Gastrocnemius medialis (tissue), 4 donors: ENCODE data around the gene STAT6. TPM values are rescaled to one million over a fixed set of nuclear protein-coding genes. Genes with fewer than 3 reads are reported as not detected.

ENCODE experiments used
- ATAC-seq, 2 donors: fragments of 150-250 bp; one replicate each; pipeline ENCODE4 v1.9.1; 2016
- DNase-seq, 2 donors: peaks; one replicate each; pipeline ENCODE4 v3.0.0-alpha.2; 2019
- H3K27ac ChIP-seq, 4 donors: fragments of 200-600 bp; sonication (generic); 1 replicate in 1 of 4; 2 replicates in 3 of 4; pipeline ENCODE4 v1.5.1; 2016 to 2018; ENCODE audit warnings: mild to moderate bottlenecking in 2 of 4, moderate library complexity in 1 of 4
- H3K27me3 ChIP-seq, 3 donors: fragments of 200-600 bp; sonication (generic) in 2 of 3; 1 replicate in 1 of 3; 2 replicates in 2 of 3; pipeline versions ENCODE4 v1.5.1 to v1.6.0; 2016 to 2019; ENCODE audit warnings: mild to moderate bottlenecking in 1 of 3, moderate library complexity in 1 of 3
- H3K36me3 ChIP-seq, 2 donors: fragments of 200-600 bp; sonication (generic) in 1 of 2; one replicate each; pipeline ENCODE4 v1.5.1; 2017 to 2018
- H3K4me1 ChIP-seq, 2 donors: fragments of 200-600 bp; sonication (generic) in 1 of 2; one replicate each; pipeline ENCODE4 v1.5.1; 2016 to 2017; ENCODE audit warnings: mild to moderate bottlenecking in 2 of 2
- H3K4me3 ChIP-seq, 4 donors: fragments of 200-600 bp; sonication (generic) in 3 of 4; 1 replicate in 1 of 4; 2 replicates in 3 of 4; pipeline ENCODE4 v1.5.1; 2016 to 2019; ENCODE audit warnings: mild to moderate bottlenecking in 2 of 4
- H3K9me3 ChIP-seq, 3 donors: fragments of 200-600 bp; sonication (generic) in 2 of 3; 1 replicate in 1 of 3; 2 replicates in 2 of 3; pipeline ENCODE4 v1.5.1; 2016 to 2019
- POLR2A ChIP-seq, 2 donors: fragments of 450-650 bp; IDR thresholded peaks; one replicate each; pipeline ENCODE4 v1.6.1; 2017; ENCODE audit warnings: antibody characterized with exemption in 2 of 2, mild to moderate bottlenecking in 2 of 2, moderate library complexity in 2 of 2
- in situ Hi-C, 4 donors: fragments of 200-750 bp; cut with MboI; loops; one replicate each; pipeline versions ENCODE4 v1.15.0 to v1.8.0; 2017; ENCODE audit warnings: low sequenced_read_pairs in 4 of 4
- intact Hi-C: fragments of 100-400 bp; cut with DNase I; formaldehyde crosslinking; loops from one replicate; pipeline ENCODE4 v1.15.1; 2023; ENCODE audit warnings: low total_unique reads
- total RNA-seq, 4 donors: library from RNA; depleted of rRNA; stranded (reverse); fragments of >200 nt; gene quantifications; one replicate each; pipeline versions ENCODE4 v1.1.0 to v1.2.3, GENCODE V29; 2016
- TF ChIP-seq, protein P1 (sequence below), 5 experiments: fragments of 450-650 bp in 3 of 5; fragments of 200-600 bp in 2 of 5; sonication (generic) in 2 of 5; IDR thresholded peaks in 4 of 5; conservative IDR thresholded peaks in 1 of 5; 1 replicate in 4 of 5; 2 replicates in 1 of 5; pipeline ENCODE4 v1.5.1; 2016 to 2019; ENCODE audit warnings: antibody characterized with exemption in 5 of 5, mild to moderate bottlenecking in 3 of 5, moderate library complexity in 3 of 5

STAT6 gene
- total RNA-seq, 4 donors from 2014 or later: 12.5 to 17.4 (median 14.4) TPM

DNA sequence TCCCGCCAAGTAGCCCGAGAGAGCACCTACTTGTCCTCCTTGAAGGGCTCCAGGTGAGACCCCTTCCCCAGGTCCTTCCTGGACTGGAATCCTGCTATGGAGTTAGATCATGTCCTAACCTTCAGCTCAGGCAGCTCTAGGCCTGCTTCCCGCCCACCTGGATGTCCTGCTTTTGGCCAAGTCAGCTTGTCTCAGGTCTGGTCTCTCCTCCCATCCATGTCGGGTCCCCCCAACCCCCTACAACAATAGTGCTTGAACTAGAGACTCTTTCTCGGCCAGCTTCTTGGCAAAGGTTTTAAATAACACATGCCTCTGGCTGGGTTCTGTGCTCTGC is 18.7 kb downstream of the STAT6 start:
- TF ChIP-seq, protein P1, sequence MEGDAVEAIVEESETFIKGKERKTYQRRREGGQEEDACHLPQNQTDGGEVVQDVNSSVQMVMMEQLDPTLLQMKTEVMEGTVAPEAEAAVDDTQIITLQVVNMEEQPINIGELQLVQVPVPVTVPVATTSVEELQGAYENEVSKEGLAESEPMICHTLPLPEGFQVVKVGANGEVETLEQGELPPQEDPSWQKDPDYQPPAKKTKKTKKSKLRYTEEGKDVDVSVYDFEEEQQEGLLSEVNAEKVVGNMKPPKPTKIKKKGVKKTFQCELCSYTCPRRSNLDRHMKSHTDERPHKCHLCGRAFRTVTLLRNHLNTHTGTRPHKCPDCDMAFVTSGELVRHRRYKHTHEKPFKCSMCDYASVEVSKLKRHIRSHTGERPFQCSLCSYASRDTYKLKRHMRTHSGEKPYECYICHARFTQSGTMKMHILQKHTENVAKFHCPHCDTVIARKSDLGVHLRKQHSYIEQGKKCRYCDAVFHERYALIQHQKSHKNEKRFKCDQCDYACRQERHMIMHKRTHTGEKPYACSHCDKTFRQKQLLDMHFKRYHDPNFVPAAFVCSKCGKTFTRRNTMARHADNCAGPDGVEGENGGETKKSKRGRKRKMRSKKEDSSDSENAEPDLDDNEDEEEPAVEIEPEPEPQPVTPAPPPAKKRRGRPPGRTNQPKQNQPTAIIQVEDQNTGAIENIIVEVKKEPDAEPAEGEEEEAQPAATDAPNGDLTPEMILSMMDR (IDR thresholded peaks at IDR 0.05 in 4 of 5, conservative IDR thresholded peaks at IDR 0.05 in 1 of 5): no peak
- TF ChIP-seq POLR2A (IDR thresholded peaks at IDR 0.05): no peak
- Histone ChIP-seq H3K27ac (peak overlapping the region in 1 of 4 donors; percentile 8), H3K4me1 (peaks cover 0 to 31% of the 10 kb centered on the region in 2 donors), H3K36me3 (peaks cover 0 to 12% of the 10 kb centered on the region in 2 donors), H3K9me3 (no peaks in the 10 kb centered on the region), H3K4me3 (no peak overlapping the region), H3K27me3 (no peaks in the 10 kb centered on the region)
- in situ Hi-C loops: no loop called here
- ATAC-seq (no peak), DNase-seq (no peak)
- intact Hi-C loops: no loop called here

- peak overlapping the region in 2 of 4 donors; percentile 8 to 22 for H3K27ac ChIP-seq
- no peak for DNase-seq
- intact Hi-C loops: loop anchor here (2.0 kb wide), 1 partner anchor 23 kb away; no protein-coding TSS in a partner anchor
- no peaks in the 10 kb centered on the region for H3K27me3 ChIP-seq
- H3K4me3 ChIP-seq: no peak overlapping the region
- TF ChIP-seq POLR2A (IDR thresholded peaks at IDR 0.05): no peak
- TF ChIP-seq, protein P1 (IDR thresholded peaks at IDR 0.05 in 4 of 5, conservative IDR thresholded peaks at IDR 0.05 in 1 of 5): no peak
- no peak for ATAC-seq
- peaks cover 0 to 33% of the 10 kb centered on the region in 2 donors for H3K4me1 ChIP-seq
- no peaks in the 10 kb centered on the region for H3K9me3 ChIP-seq
- in situ Hi-C loops: no loop called here
- H3K36me3 ChIP-seq: peaks cover 0 to 12% of the 10 kb centered on the region in 2 donors
Measured at GRCh38 chr12:57091638-57092528, 19.3 kb downstream of the STAT6 start.

- peak overlapping the region in 3 of 4 donors; percentile 82 to 95 (median 94) for H3K27ac ChIP-seq
Measured at GRCh38 chr12:57090924-57091637, 20.1 kb downstream of the STAT6 start.

DNA sequence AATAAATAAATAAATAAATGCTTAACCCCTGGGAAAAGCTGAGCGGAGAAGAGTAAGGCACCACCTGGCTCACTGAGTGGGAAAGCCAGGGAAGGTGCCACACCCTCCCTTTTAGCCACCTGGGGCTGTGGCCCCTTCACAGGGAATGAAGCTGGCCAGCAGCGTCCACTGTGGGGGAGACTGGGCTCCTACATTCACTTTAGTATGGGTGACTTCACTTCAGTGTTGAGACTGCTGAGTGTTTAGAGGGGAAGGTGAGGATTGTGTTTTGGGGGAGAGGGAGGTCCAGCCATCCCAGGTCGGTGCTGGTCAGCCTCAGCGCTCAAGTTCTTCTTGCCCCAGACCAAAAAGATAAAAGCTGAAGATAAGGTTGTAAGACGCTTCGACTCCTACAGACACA is 20.7 kb downstream of the STAT6 start:
- H3K27me3 ChIP-seq: no peaks in the 10 kb centered on the region
- H3K36me3 ChIP-seq: peaks cover 0 to 12% of the 10 kb centered on the region in 2 donors
- H3K4me3 ChIP-seq: peak overlapping the region; percentile 84 to 87 (median 85)
- in situ Hi-C loops: no loop called here
- TF ChIP-seq POLR2A (IDR thresholded peaks at IDR 0.05): no peak
- TF ChIP-seq, protein P1 (IDR thresholded peaks at IDR 0.05 in 4 of 5, conservative IDR thresholded peaks at IDR 0.05 in 1 of 5): no peak
- intact Hi-C loops: loop anchor here (2.0 kb wide), 1 partner anchor 22 kb away; no protein-coding TSS in a partner anchor
- no peak for DNase-seq
- peak overlapping the region; percentile 82 to 97 (median 94) for H3K27ac ChIP-seq
- ATAC-seq: no peak
- no peaks in the 10 kb centered on the region for H3K9me3 ChIP-seq
- peaks cover 0 to 33% of the 10 kb centered on the region in 2 donors for H3K4me1 ChIP-seq

More at GRCh38 chr12:57090924-57091637, 20.1 kb downstream of the STAT6 start:
- ATAC-seq: no peak
- peak overlapping the region in 2 of 4 donors; percentile 9 to 85 for H3K4me3 ChIP-seq
- H3K9me3 ChIP-seq: no peaks in the 10 kb centered on the region
- intact Hi-C loops (loop anchor here (2.0 kb wide), 1 partner anchor 22 kb away; no protein-coding TSS in a partner anchor), in situ Hi-C loops (no loop called here)
- peaks cover 0 to 33% of the 10 kb centered on the region in 2 donors for H3K4me1 ChIP-seq
- DNase-seq: no peak
- TF ChIP-seq POLR2A (IDR thresholded peaks at IDR 0.05): no peak
- TF ChIP-seq, protein P1 (IDR thresholded peaks at IDR 0.05 in 4 of 5, conservative IDR thresholded peaks at IDR 0.05 in 1 of 5): no peak
- H3K27me3 ChIP-seq: no peaks in the 10 kb centered on the region
- H3K36me3 ChIP-seq: peaks cover 0 to 12% of the 10 kb centered on the region in 2 donors
